Duodenal mucosa (tissue), 2 donors: ENCODE data around the gene ZNF420.
"Not testable (repeated sequence)": the region's sequence is repeated elsewhere in the genome, so short reads cannot be mapped to it uniquely, and the experiment has no call there.

Experiments used
- H3K27ac ChIP-seq: one replicate; pipeline ENCODE4 v1.7.0; 2013; ENCODE audit warnings: low read depth, low read length
- H3K27me3 ChIP-seq, 2 donors: one replicate each; pipeline ENCODE4 v1.7.0; 2013; ENCODE audit warnings: low read length in 2 of 2, control low read depth in 1 of 2; ENCODE audit not compliant: insufficient read depth in 2 of 2, control insufficient read depth in 1 of 2
- H3K36me3 ChIP-seq, 2 donors: one replicate each; pipeline ENCODE4 v1.7.0; 2013; ENCODE audit warnings: low read length in 2 of 2, control low read depth in 1 of 2; ENCODE audit not compliant: insufficient read depth in 2 of 2, control insufficient read depth in 1 of 2
- H3K4me1 ChIP-seq, 2 donors: one replicate each; pipeline ENCODE4 v1.7.0; 2013; ENCODE audit warnings: low read length in 2 of 2, control low read depth in 1 of 2; ENCODE audit not compliant: insufficient read depth in 2 of 2, control insufficient read depth in 1 of 2
- H3K4me3 ChIP-seq, 2 donors: one replicate each; pipeline ENCODE4 v1.7.0; 2013; ENCODE audit warnings: low read length in 2 of 2, low read depth in 1 of 2
- H3K9ac ChIP-seq, 2 donors: one replicate each; pipeline ENCODE4 v1.7.0; 2013; ENCODE audit warnings: low read length in 2 of 2, low read depth in 1 of 2
- H3K9me3 ChIP-seq, 2 donors: one replicate each; pipeline ENCODE4 v1.7.0; 2013; ENCODE audit warnings: low read length in 2 of 2, control low read depth in 1 of 2; ENCODE audit not compliant: control insufficient read depth in 1 of 2

The ZNF420 gene

GRCh38 chr19:37078717-37079032, 442 bp downstream of the ZNF420 start:
- H3K36me3 ChIP-seq: peaks cover 0 to 12% of the 10 kb centered on the region in 2 donors
- H3K4me1 ChIP-seq: peaks cover 14 to 16% of the 10 kb centered on the region in 2 donors
- H3K9ac ChIP-seq: peak overlapping the region; percentile 60 to 81
- no peaks in the 10 kb centered on the region for H3K27me3 ChIP-seq
- peaks cover 19 to 21% of the 10 kb centered on the region in 2 donors for H3K9me3 ChIP-seq
- H3K27ac ChIP-seq: no peak overlapping the region
- H3K4me3 ChIP-seq: peak overlapping the region; percentile 85 to 86

- no peak overlapping the region for H3K27ac ChIP-seq
- peaks cover 19 to 26% of the 10 kb centered on the region in 2 donors for H3K9me3 ChIP-seq
These were observed 1.0 kb downstream of the ZNF420 start for GRCh38 chr19:37079238-37079637.

GRCh38 chr19:37082307-37082706, 4.1 kb downstream of the ZNF420 start:
- no peak overlapping the region for H3K4me3 ChIP-seq
- no peaks in the 10 kb centered on the region for H3K27me3 ChIP-seq
- H3K27ac ChIP-seq: no peak overlapping the region
- H3K9ac ChIP-seq: no peak overlapping the region
- H3K9me3 ChIP-seq: peaks cover 41 to 44% of the 10 kb centered on the region in 2 donors
- H3K4me1 ChIP-seq: peaks cover 11 to 16% of the 10 kb centered on the region in 2 donors
- peaks cover 0 to 17% of the 10 kb centered on the region in 2 donors for H3K36me3 ChIP-seq

More at GRCh38 chr19:37079238-37079637, 1.0 kb downstream of the ZNF420 start:
- peaks cover 14 to 16% of the 10 kb centered on the region in 2 donors for H3K4me1 ChIP-seq
- peak overlapping the region; percentile 85 to 86 for H3K4me3 ChIP-seq
- no peaks in the 10 kb centered on the region for H3K27me3 ChIP-seq
- peak overlapping the region; percentile 60 to 81 for H3K9ac ChIP-seq
- peaks cover 0 to 12% of the 10 kb centered on the region in 2 donors for H3K36me3 ChIP-seq

GRCh38 chr19:37087110-37087509, 8.9 kb downstream of the ZNF420 start:
- peaks cover 17 to 42% of the 10 kb centered on the region in 2 donors for H3K36me3 ChIP-seq
- H3K9me3 ChIP-seq: peaks cover 59 to 79% of the 10 kb centered on the region in 2 donors
- no peaks in the 10 kb centered on the region for H3K27me3 ChIP-seq
- H3K9ac ChIP-seq: no peak overlapping the region
- H3K27ac ChIP-seq: no peak overlapping the region
- no peak overlapping the region for H3K4me3 ChIP-seq
- no peaks in the 10 kb centered on the region for H3K4me1 ChIP-seq

GRCh38 chr19:37095859-37096258, 17.6 kb downstream of the ZNF420 start:
- H3K4me1 ChIP-seq: no peaks in the 10 kb centered on the region
- H3K27me3 ChIP-seq: no peaks in the 10 kb centered on the region
- H3K9me3 ChIP-seq: peaks cover 38 to 64% of the 10 kb centered on the region in 2 donors
- H3K4me3 ChIP-seq: no peak overlapping the region
- H3K9ac ChIP-seq: no peak overlapping the region
- H3K36me3 ChIP-seq: peaks cover 29 to 66% of the 10 kb centered on the region in 2 donors
- no peak overlapping the region for H3K27ac ChIP-seq

- Histone ChIP-seq H3K9ac (no peak overlapping the region), H3K9me3 (peaks cover 47 to 65% of the 10 kb centered on the region in 2 donors), H3K27ac (no peak overlapping the region), H3K36me3 (peaks cover 29 to 58% of the 10 kb centered on the region in 2 donors), H3K27me3 (no peaks in the 10 kb centered on the region), H3K4me3 (no peak overlapping the region), H3K4me1 (no peaks in the 10 kb centered on the region)
These were observed 20.3 kb downstream of the ZNF420 start for GRCh38 chr19:37098570-37098969.

GRCh38 chr19:37104135-37104534, 25.9 kb downstream of the ZNF420 start:
- peaks cover 48 to 73% of the 10 kb centered on the region in 2 donors for H3K9me3 ChIP-seq
- H3K27ac ChIP-seq, H3K4me1 ChIP-seq, H3K9ac ChIP-seq, H3K27me3 ChIP-seq, H3K4me3 ChIP-seq: not testable (repeated sequence)
- peaks cover 19 to 51% of the 10 kb centered on the region in 2 donors for H3K36me3 ChIP-seq

- H3K27me3 ChIP-seq, H3K4me1 ChIP-seq, H3K27ac ChIP-seq, H3K4me3 ChIP-seq, H3K9ac ChIP-seq: not testable (repeated sequence)
- H3K9me3 ChIP-seq: peaks cover 59 to 82% of the 10 kb centered on the region in 2 donors
- H3K36me3 ChIP-seq: peaks cover 18 to 43% of the 10 kb centered on the region in 2 donors
These were observed 33.5 kb downstream of the ZNF420 start for GRCh38 chr19:37111753-37112152.

DNA sequence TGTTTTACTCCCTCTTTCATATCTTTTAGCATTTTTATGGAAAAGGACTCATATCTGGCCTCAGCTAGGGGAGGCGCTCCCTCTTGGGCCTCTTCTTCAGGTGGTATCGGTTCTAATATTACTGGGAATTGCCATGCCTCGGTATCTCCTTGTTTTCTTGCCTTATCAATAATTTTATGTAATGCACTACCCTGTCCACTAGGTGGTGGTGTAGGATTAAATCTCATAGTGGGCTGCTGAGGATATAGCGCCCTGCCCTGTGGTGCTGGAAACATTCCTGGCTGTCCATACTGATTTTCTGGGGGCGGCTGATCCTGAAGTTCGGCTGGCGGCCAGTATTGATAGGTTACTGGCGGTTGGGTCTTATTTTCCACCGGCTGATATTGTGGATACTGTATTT, 35.8 kb downstream of the ZNF420 start:
- H3K27ac ChIP-seq: no peak overlapping the region
- no peak overlapping the region for H3K9ac ChIP-seq
- peak overlapping the region in 1 of 2 donors; percentile 42 for H3K4me3 ChIP-seq
- H3K4me1 ChIP-seq: no peaks in the 10 kb centered on the region
- H3K9me3 ChIP-seq: peaks cover 43 to 63% of the 10 kb centered on the region in 2 donors
- H3K27me3 ChIP-seq: no peaks in the 10 kb centered on the region
- peaks cover 18 to 26% of the 10 kb centered on the region in 2 donors for H3K36me3 ChIP-seq

GRCh38 chr19:37122093-37122492, 43.9 kb downstream of the ZNF420 start:
- not testable (repeated sequence) for H3K36me3 ChIP-seq, H3K9ac ChIP-seq, H3K27me3 ChIP-seq, H3K4me3 ChIP-seq, H3K4me1 ChIP-seq, H3K27ac ChIP-seq
- peaks cover 40 to 45% of the 10 kb centered on the region in 2 donors for H3K9me3 ChIP-seq
